GM10266 (cell line): Measurements from ENCODE around the gene FBP2.
"Not testable (repeated sequence)": the region's sequence is repeated elsewhere in the genome, so short reads cannot be mapped to it uniquely, and the experiment has no call there.

Source experiments
- DNase-seq: peaks from one replicate; pipeline ENCODE4 v3.0.0; 2012; ENCODE audit errors: extremely low spot score
- CTCF ChIP-seq: IDR thresholded peaks from 2 replicates; pipeline ENCODE4 v1.5.1; 2012; ENCODE audit warnings: mild to moderate bottlenecking, low read depth; ENCODE audit not compliant: control insufficient read depth, insufficient read depth; ENCODE audit errors: missing control alignments

The FBP2 gene

DNA sequence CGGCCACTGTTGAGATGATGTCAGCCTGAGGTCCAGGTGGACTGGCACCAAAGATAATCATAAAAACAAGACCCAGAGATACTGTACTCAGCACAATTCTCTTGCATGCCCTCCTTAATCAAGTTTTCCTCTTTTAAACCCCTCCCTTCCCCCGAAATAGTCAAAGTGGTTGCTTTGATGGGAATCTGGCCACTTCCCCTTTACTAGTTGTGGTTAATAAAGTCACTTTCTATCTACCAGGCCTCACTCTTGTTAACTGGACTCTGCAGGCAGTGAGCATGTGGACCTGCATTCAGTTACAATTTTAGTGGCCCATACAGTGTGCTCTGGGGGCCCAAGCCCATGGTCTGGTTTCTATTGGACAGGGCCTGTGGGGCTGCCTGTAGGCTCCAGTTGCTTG lies 17.5 kb downstream of the FBP2 start:
- TF ChIP-seq CTCF, result no peak
- DNase-seq, result no peak

DNA sequence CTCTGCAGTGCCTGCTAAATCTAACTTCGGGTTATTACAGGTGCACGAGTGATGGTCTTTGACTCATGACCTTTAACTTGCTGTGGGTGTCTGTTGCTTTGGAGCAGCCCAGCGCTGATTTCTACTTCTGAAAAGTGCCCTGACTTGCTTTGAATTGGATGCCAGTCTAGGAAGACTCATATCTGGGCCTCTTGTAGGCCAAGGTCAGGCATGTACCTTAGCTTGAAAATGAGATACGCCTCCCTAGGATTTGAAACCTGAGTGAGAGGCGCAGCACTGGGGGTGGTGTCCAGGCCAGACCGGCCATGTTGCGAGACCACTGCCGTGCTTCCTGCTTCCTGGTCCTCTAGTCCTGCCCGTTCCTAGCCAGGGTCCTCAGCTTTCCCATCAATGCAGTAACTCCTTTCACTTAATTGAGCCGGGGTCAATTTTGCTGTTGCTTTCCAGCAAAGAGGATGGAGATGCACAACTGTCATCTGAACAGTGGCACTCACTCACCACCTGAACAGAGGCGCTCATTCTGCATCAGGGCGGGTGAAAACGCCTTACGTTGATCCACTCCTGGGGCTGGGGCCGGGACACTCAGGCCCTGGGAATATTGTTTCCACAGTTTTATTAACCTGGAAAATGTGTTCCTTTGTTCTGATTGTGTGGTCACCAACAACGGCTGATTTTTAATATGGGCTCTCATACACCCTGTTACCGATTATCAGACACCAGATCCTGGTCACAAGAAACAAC lies 24.5 kb downstream of the FBP2 start:
- no peak for TF ChIP-seq CTCF
- no peak for DNase-seq

DNA sequence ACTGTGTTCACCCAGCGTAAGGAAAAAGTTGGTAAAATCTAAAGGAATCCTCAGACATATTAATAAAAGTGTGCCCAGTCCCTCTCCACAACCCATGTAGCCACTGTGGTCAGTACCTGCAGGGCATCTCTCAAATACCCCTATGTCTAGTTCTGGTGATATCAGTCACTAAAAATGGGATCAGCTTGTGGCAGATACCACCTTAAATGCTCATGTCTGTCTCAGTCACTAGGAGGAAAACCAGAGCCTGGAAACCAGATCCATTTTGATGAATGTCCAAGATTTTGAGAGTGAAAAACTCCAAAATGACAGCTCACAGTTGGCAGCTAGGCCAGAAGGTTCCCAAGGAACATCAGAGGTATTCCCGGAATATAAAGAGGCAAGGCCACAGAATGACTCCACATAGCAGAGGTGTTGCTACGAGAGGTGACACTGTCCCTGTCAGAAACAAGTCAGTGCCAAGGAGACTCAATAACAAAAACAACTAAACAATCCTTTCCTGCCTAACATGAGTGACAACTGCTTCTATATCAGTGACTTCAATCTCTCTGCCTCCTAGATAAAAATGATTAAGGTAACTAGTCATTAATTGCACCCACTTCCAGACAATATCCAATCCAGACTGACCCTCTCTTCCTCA lies 25.3 kb downstream of the FBP2 start:
- TF ChIP-seq CTCF, result no peak
- DNase-seq, result no peak

DNA sequence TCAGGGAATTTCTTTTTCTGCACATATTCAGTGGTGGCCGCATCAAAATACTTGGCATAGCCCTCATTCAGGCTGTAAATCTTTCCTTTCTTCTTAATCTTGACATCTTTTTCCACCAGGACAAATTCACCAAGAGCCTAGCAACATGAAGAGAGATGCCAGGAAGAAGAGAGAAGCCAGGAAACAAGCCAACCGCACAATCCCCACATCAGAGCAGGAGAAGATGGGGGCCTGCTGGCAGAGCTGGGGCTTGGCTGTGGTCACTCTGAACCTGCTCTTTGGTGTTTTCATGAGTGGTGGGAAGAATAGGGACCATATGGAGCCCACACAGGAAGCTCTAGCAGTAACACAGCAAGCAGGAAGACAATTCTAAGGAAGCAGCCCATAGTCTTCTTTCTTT lies 26.4 kb downstream of the FBP2 start:
- no peak for TF ChIP-seq CTCF
- no peak for DNase-seq

DNA sequence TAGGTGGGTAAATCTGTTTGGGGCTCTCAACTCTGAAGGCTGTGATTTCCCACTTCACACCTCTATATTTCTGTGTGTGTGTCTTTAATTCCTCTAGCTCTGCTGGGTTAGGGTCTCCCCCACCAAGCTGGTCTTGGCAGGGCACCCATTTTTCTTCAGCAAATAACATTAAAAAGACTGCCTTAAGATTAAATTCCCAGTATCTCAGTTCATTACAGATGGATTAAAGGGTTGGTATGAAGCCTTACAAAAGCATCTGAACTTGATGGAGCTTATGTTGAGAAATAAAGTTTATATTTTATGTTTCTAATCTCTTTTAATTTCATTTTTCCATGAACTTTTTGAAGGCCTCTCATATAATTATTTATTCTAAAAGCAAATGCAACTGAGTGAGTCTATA lies 27.1 kb downstream of the FBP2 start:
- TF ChIP-seq CTCF, result no peak
- DNase-seq, result no peak

- not testable (repeated sequence) for DNase-seq
Observed at GRCh38 chr9:94564279-94564678, 29.3 kb downstream of the FBP2 start.

DNA sequence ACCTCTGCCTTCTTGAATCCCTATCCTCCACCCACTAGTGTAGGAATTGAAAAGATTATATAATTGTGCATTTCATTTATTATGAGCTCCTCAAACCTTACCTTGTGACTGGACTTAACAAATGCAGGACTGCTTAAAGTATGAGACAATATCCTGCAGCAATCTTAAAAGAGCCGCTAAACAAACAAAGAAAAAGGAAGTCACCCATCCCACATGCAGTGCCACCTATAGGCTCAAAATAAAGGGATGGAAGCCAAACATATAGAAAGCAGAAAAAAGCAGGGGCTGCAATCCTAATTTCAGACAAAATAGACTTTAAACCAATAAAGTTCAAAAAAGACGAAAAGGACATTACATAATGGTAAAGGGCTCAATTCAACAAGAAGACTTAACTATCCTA lies 30.1 kb downstream of the FBP2 start:
- no peak for DNase-seq
- no peak for TF ChIP-seq CTCF

DNA sequence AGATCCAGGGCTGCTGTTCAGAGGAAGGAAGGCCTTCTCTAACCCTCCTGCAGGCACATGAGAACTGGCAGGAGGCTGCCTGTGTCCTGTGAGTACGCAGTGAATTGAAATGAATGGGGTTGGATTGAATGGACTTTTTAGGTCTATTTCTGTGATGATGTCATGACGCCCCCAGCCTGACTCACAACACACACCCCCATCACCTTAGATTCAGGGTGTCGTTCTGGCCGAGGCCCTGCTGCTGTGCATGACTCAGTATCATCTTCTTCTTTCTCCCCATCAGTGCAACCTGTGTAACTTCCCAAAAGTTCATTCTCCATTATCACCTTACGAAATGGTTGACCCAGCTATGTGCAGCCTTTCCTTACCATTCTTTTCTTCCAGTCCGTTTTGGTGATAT lies 33.4 kb downstream of the FBP2 start:
- TF ChIP-seq CTCF, result no peak
- DNase-seq, result no peak
